Activated CD8-positive, alpha-beta memory T cell treated with anti-CD3 and anti-CD28 coated beads, Interleukin-2, amount 50 U/mL, for 24 hours (primary cell): Measurements from ENCODE around the gene CCDC182.

Experiments used
- DNase-seq: peaks from one replicate; pipeline ENCODE4 v3.0.0-alpha.2; 2020; ENCODE audit errors: extremely low read depth

CCDC182 gene

GRCh38 chr17:57727630-57728175 lies 17.4 kb downstream of the CCDC182 start:
- DNase-seq = no peak

DNA sequence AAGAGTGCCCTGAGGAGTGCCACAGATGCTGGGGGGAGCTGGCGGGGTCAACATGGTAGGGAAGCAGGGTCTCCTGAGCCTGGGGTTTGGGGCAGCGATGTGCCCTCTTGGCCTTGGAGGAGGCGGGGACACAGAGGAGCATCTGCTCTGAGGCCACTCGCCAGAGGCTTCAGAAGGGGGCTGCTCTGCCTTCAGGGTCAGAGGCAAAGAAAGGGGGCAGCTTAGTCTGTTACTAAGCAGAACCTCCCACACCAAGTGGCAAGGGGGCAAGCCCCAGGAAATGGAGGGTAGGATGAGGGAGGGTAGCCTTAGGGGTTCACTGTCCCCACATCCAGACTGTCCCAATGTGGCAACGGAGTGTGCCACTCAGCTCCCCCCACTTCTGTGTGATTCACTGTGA lies 18.3 kb downstream of the CCDC182 start:
- DNase-seq = no peak

GRCh38 chr17:57726213-57726790 lies 18.8 kb downstream of the CCDC182 start:
- DNase-seq = no peak

- no peak for DNase-seq
Observed at GRCh38 chr17:57724729-57725125, 20.4 kb downstream of the CCDC182 start.

- DNase-seq = no peak
Observed at GRCh38 chr17:57724026-57724728, 20.9 kb downstream of the CCDC182 start.

DNA sequence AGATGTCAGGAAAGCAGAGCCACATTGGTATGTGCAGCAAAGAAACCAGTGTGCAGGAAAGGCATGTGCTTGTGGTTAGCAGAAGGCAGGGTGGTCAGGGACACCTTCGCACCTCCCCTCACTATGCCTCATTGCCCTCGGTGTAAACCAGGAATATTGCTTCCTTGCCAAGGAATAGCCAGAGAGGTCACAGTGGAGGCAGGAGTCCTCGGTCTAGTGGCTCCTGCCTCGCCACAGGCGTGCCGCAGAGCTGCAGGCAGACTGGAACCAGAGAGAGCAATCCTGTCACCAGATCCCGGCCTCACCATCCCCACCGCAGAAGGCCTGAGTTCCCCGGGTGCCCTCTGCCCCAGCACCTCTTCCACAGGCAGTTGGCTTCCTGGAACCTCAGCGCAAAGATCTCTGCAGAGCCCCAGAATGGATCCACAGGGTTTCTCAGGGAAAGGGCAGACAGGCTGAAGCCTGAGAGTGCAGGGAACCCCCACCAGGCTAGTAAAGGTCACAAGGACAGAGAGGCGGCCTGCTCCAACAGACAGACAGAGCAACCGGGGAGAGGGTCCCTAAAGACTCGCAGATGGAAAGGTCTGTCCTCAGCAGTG lies 21.6 kb downstream of the CCDC182 start:
- DNase-seq = no peak

- DNase-seq = no peak
Observed at GRCh38 chr17:57722704-57723043, 22.4 kb downstream of the CCDC182 start.

DNA sequence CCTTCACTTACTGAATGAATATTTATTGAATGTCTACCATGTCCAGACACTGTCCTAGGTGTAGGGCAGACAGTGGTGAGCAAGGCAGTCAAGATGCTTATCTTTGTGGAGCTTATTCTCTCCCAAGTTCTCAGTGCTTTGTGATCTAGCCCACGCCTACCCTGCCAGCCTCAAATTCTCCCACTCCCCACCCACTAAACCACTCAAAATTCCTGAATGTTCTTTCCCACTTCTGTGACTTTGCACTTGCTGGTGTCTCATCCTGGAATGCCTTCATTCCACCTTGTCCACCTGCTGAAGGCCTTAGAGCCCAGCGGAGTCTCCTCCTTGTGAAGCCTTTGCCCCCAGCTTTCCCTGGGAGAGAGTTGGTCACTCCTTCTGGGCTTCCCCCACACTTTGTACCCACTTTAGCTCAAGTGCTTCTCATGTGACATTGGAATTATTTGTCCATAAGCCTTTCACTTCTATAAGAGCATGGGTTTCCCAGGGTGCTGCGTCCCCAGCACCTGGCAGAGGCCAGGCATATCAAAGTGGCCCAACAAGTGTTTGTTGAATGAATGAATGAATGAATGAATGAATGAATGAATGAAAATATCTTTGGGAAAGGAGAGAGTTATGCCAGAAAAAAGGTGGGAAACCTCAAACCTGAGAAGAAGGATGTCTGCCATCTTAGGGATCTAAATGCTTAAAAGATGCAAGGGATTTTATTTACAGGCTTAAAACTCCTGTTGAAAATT lies 23.0 kb downstream of the CCDC182 start:
- DNase-seq = no peak

DNA sequence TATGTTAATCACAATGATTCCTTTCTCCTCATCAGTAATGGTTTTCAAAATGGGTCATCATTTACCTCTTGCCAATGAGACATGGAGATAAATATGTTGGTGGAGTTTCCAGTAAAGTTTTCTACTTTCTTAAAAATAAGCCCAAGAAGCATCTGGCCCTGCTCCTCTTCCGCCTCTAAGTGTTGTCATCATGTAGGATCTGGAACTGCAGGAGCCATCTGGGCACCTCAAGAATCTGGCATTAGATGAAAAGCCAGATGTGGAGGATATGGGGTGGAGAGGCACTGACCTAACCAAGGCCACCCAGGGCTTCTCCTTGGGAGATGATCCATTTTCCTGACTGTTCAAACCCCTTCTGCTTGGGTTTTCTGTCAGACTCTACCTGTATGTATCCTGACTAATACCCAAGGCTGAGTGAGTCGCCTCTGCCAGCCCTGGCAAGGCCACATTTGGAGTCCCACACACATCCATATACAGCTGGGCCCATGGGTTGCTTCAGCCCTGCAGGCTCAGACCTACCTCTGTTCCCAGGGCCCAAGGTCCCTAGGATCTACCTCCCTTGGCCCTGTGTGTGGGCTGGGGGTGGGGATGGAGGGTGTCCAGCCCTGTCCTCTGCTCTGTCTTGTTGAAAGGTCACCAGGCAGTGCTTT lies 24.6 kb downstream of the CCDC182 start:
- DNase-seq = no peak

- DNase-seq = no peak
Observed at GRCh38 chr17:57718878-57719277, 26.2 kb downstream of the CCDC182 start.

DNA sequence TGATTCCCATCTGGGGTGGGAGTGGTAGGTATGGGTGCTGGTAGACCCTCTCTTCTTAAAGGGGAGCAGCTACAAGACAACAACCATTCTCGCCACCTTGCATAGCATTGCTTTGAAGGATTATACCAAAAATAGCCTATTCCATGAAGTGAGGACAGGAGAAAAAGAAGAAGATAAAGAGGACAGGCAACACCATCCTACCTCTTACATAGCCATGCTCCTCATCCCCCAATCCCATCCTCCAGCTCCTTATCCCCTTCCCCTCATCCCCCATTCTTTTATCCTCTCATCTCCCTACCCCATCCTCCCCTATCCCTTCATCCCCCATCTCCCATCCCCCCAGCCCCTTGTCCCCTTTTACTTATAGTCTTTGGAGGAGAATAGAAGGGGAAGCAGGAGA lies 29.1 kb downstream of the CCDC182 start:
- no peak for DNase-seq

DNA sequence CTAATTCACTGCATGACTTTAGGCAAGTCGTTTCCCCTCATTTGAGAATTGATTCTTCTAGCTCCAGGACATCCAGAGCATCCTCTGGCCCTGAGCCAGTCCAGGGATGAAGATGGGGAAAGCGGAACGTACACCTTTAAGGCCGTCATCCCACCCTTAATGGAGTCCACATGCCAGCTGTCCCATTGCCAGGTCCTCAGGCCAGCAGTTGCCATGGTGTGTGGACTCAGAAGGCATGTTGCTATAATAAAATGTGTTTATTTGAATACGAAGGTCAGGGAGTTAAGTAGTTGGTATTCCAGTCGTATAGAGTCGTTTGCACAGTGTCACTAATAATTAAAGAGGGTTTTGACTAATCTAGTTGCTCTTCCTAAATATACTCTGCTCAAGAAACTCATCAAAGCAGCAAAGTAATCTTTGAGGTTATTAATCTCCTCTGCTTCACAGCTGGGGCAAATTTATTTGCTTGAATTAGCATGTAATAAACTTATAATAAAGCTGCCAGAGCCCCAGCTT lies 30.4 kb downstream of the CCDC182 start:
- no peak for DNase-seq

DNA sequence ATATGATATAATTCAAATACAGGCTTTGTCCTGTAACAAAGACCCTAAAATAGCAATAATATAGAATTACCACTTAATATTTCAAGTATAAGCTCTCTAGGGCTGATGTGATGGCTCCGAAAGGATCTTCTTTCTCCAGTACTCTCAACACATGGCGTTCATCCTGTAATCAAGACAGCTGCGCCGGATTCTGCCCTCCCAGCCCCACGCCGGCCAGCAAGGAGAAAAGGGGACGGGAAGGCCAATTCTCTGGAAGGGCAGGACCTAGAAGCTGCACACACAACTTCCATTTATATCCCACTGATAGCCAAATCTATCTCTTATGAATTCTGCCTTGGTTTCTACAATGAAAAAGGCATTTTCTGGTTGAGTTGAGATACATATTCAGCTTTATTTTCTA lies 32.0 kb downstream of the CCDC182 start:
- no peak for DNase-seq

DNA sequence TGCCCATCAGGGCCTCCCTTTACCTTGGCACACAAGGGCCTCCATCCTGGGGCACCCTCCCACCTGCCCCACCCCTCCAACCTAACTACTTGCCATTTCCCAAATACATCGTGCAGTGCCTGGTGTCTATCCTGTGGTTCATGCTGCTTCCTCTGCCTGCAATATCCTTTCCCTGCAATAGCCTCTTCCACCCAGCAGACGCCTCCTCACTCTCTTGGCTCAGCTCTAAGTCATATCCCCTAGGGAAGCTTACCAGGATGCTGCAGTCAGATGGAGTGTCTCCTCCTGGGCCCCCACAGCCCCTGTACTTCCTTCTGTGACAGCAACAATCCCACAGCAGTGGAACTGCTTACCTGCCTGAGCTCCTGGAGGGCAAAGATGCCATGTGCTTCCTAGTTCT lies 36.7 kb downstream of the CCDC182 start:
- no peak for DNase-seq

DNA sequence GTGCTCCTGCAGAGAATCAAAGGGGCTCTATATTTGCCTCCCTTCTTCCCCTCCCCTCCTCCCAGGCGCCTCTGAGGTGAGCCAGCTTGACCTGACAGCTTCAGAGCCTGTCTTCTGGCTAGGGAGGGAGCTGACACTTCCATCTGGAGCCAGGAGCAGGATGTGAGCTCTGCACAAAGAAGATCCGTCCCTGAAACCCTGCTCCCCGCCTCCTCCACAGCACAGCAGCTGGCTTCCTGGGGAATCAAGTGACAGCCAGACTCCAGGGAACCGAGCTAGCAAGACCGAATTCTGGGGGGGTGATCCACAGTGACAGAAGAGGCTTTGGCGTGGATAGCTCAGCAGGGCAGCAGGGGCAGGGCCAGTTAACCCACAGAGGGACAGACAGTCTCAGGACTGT lies 37.2 kb downstream of the CCDC182 start:
- no peak for DNase-seq

GRCh38 chr17:57706761-57707160 lies 38.3 kb downstream of the CCDC182 start:
- no peak for DNase-seq

GRCh38 chr17:57705921-57706695 lies 39.0 kb downstream of the CCDC182 start:
- no peak for DNase-seq

- no peak for DNase-seq
Observed at GRCh38 chr17:57704448-57704847, 40.7 kb downstream of the CCDC182 start.

GRCh38 chr17:57703273-57703672 lies 41.8 kb downstream of the CCDC182 start:
- no peak for DNase-seq

- DNase-seq = no peak
Observed at GRCh38 chr17:57701124-57701523, 44.0 kb downstream of the CCDC182 start.

GRCh38 chr17:57699751-57700219 lies 45.3 kb downstream of the CCDC182 start:
- DNase-seq = no peak
